Stimulated activated CD8-positive, alpha-beta memory T cell treated with anti-CD3 and anti-CD28 coated beads, Interleukin-12 subunit alpha, Interleukin-12 subunit beta, amount 100 ng/mL, for 24 hours (primary cell): ENCODE results near the gene RAB5IF.
"Not testable (repeated sequence)": the region's sequence is repeated elsewhere in the genome, so short reads cannot be mapped to it uniquely, and the experiment has no call there.

Experiments used
- DNase-seq: peaks from one replicate; pipeline ENCODE4 v3.0.0-alpha.2; 2020; ENCODE audit errors: extremely low read depth

The RAB5IF gene

DNA sequence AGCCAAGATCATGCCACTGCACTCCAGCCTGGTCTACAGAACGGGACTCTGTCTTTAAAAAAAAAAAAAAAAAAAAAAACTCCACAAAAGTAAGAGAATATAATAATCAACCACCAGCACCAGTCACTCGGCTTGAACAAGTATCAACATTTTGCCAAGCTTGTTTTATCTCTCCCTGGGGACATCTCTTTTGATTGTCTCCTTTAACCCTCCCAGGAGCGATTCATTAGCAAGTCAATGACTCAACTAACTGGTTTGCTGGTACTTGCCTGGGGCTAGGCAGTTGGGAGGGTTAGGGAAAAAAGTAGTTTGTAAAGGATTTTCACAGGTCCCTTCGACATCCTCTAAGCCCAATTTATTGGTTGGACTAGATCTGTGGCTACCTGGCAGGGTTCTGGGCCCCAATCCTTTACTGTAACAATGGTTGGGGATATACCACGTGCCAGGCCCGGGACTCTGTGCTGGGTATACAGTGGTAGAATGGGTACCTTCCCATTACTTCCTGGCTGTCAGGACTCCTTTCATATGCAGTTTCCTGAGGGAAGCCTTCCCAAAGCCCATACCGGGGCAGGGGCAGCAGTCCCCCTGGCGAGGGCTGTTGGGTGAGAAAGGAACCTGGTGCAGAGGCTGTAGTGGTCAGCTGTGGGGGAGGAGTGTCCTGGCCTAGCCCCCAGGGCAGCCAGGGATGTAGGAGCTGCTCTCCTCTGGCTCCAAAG, 20.0 kb upstream of the RAB5IF start:
- DNase-seq: no peak

GRCh38 chr20:36587388-36588070, 18.1 kb upstream of the RAB5IF start:
- no peak for DNase-seq

GRCh38 chr20:36591281-36591680, 14.3 kb upstream of the RAB5IF start:
- DNase-seq: no peak

GRCh38 chr20:36591854-36592641, 13.5 kb upstream of the RAB5IF start:
- no peak for DNase-seq

- no peak for DNase-seq
Observed at GRCh38 chr20:36593347-36593929, 12.1 kb upstream of the RAB5IF start.

GRCh38 chr20:36599912-36600345, 5.7 kb upstream of the RAB5IF start:
- DNase-seq: no peak

DNA sequence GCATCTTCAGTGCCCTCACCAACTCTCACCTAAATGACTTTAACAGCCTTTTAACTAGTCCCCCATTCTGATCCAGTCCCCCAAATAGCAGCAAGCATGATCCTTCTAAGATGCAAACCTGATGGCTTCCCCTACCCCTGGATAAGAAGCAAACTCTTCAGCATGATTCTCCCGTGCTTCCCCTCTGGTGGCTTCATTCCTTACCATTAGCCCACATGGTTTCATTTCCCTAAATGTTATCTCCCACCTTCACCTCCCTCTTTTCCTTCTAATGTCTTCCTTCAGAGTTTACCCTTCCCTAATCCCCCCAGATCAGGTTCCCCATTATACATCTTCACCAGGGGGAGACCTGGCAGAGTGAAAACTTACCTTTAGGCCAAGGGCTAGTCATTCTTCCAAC, 4.0 kb upstream of the RAB5IF start:
- no peak for DNase-seq

DNA sequence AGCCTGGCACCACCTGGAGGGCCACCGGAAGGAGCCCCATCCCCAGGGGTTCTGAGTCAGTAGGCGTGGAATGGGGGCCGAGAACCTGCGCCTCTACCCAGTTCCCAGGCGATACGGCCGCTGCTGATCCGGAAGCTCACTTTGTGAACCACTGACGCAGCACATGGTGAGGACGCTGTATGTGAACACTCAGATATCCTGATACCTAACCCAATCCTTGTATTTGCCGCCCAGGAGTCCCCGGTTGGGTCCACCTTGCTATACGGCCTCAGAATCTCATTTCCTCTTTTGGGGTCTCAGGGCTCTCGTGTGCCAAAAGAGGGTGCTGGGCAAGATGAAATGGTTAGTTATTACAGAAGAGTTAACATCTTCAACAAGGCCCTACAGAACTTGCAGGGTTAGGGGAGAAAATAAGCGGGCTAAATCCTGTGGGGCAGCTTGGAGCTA, 604 bp upstream of the RAB5IF start:
- DNase-seq: no peak

DNA sequence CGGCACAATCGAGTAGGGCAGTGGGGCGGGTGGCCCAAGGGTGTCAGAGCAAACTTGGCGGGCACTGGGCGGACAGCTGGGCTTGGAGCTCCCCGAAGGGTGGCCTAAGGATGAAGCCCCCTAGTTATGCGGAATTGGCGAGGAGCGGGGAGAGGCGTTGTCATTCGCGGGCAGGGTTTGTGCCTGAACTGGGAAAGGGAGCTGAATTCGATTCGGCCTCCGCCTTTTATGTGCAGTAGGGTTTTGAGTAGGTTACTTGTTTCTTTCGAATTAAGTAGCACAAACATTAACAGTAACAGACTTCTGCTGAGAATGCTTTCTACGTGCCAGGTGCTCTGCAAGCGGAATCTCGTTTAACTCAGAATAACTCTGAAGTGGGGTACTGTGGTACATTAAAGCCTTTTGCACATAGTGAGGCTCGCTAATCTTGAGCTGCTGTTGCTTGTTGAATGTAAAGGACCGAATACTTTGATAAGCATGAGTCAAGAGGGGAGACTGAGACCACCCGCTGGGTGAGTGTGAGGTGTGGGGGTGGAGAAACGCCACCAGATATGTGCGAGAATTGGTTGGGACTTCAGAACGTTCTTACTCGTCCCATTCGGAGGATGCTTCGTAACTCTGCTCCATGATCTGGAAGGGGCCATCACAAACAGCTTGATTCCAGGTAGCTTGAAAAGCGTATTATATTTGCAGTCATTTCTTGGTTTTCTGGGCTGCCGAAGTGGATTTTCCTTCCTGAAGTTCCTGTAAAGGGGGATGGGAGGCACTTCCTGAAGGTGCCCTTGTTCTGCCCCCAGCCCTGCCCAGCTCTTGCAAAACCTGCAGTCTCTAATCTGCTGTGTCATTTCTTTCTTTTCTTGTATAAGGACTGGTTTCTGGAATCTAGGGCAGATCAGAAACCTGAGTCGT, 833 bp downstream of the RAB5IF start:
- no peak for DNase-seq

- no peak for DNase-seq
Observed at GRCh38 chr20:36607586-36608387, 2.2 kb downstream of the RAB5IF start.

GRCh38 chr20:36608388-36608728, 2.8 kb downstream of the RAB5IF start:
- DNase-seq: not testable (repeated sequence)

DNA sequence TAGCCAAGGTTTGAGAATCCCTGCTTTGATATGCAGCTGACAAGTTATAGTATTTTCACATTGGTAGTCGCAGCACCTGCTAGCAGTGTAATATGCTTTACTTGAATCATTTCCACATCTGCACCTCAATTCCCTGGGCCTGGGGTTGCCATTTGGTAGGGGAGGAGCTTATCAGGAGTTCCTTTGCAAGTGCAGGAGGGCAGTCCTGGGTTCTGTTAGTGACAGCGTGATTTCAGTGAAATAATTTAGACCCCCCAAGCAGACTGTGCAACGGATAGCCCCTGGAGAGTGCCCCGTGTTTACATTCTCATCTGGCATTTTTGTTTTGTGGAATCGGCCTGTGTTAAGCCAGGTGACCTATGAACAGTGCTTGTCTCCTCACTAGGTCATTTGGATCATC, 6.0 kb downstream of the RAB5IF start:
- no peak for DNase-seq

- no peak for DNase-seq
Observed at GRCh38 chr20:36613974-36614373, 8.4 kb downstream of the RAB5IF start.

DNA sequence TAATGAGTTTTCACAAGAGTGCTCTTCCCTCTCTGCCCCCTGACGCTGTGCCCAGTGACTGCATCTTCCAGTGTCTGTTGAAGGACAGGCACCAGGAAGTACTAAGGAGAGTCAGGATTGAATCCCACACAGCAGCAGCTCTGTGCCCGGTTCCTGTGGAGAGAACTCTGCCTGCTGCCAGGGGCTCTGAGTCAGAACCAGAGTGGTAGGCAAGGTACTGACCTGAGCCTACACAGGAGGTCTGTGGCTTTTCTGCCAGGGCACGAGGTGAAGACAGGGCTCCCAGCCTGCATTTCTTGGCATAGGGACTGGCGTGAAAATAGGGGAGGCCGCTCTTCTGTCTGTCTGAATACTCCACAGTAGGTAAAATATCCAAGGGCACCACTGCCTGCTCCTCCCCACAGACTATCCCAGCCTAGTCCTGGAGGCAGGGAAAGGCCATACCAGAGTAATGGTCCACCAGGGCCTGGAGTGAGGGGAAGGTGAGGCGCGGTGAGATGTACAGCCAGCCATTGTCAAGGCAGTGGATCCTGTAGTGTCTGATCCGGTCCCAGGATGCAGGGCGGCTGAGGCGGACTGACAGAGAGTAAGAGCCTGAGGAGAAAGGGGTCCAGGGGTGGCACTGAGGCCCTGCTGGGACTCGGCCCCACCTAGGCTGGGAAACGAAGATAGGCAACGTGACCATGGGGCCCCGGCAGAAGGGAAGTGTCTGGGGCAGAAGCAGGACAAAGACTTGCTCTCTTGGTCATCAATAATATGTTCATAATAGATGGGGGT, 9.4 kb downstream of the RAB5IF start:
- no peak for DNase-seq

DNA sequence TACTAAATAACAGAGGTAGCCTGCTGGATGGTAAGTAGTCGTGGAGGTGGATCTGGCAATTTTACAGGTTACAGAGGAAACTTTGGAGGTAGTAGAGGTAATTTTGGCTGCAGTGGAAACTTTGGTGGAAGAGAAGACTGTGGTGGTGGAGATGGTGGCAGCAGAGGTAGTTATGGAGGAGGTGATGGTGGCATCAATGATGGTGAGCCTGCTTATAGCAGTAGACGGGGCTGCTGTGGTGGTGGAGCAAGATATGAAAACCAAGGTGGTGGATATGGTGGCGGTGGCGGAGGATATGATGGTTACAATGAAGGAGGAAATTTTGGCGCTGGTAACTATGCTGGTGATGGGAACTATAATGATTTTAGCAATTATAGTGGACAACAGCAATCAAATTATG, 15.3 kb downstream of the RAB5IF start:
- DNase-seq: no peak

- DNase-seq: no peak
Observed at GRCh38 chr20:36623444-36623843, 17.9 kb downstream of the RAB5IF start.

- DNase-seq: no peak
Observed at GRCh38 chr20:36624068-36624943, 18.7 kb downstream of the RAB5IF start.

GRCh38 chr20:36624944-36625324, 19.4 kb downstream of the RAB5IF start:
- DNase-seq: no peak

DNA sequence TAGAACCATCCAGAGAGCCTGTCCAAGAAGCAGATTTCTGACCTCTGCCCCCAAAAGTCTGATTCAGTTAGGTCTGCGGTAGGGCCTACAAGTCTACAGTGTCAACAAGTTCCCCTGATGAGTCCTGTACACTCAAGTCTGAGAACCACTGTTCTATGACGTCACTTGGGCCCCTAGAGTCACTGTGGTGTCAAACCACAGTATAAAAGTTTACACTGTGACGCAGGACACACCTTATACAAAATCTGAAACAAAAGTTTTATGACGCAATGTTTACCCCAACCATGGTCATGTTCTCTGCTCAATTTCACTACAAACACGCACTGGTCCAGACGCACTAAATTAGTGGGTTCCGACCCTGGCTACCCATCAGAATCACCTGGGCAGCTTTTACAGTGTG, 22.5 kb downstream of the RAB5IF start:
- no peak for DNase-seq
